HCT116 (cell line): ENCODE results near the gene COL19A1. TPM values are rescaled to one million over a fixed set of nuclear protein-coding genes. Genes with fewer than 3 reads are reported as not detected.

ENCODE experiments used
- ATAC-seq: fragments of 200-7000 bp; cut with Tn5 transposase; 2 replicates; pipeline ENCODE4 v1.9.1; 2020; ENCODE audit warnings: mild to moderate bottlenecking, moderate library complexity
- BruUV-seq: library from RNA; stranded (reverse); fragments of 400-500 nt; replicated peaks from 2 replicates; lab custom pipeline; 2021; lab: Mats Ljungman, UMichigan
- CTCF ChIA-PET: fragments of 300-600 bp; sonication (Branson Sonifier 250); formaldehyde crosslinking; loops from one replicate; lab custom pipeline; 2021; ENCODE audit warnings: antibody characterized with exemption; lab: Charles Lee
- POLR2A ChIA-PET: fragments of 300-600, 350-600 bp; sonication (Branson Sonifier 250); formaldehyde crosslinking; loops from one replicate; lab custom pipeline; 2021; ENCODE audit warnings: antibody characterized with exemption; lab: Charles Lee
- RAD21 ChIA-PET, 2 experiments: fragments of 300-600 bp; sonication (Branson Sonifier 250); formaldehyde crosslinking; loops; one replicate each; lab custom pipeline; 2023; ENCODE audit warnings: low total read pairs in 2 of 2; ENCODE audit not compliant: uncharacterized antibody in 2 of 2, unreplicated experiment in 2 of 2, low non-redundant PET in 1 of 2; lab: Charles Lee
- DNase-seq: peaks from one replicate; pipeline ENCODE4 v3.0.0-alpha.2; 2010; ENCODE audit warnings: low read depth, low spot score
- H2AFZ ChIP-seq: fragments of 200-600 bp; shearing (Covaris generic), sonication (generic); 2 replicates; pipeline ENCODE4 v1.6.1; 2017; ENCODE audit warnings: low read depth, mixed run types, mixed read lengths, antibody characterized with exemption, low read length; ENCODE audit not compliant: poor library complexity, severe bottlenecking
- H3K27ac ChIP-seq: 2 replicates; pipeline ENCODE4 v1.5.1; 2012; ENCODE audit warnings: low read depth, low read length
- H3K27me3 ChIP-seq: fragments of 200-600 bp; sonication (generic); 2 replicates; pipeline ENCODE4 v1.6.1; 2016; ENCODE audit warnings: mixed run types, low read length, mixed read lengths; ENCODE audit not compliant: insufficient read depth
- H3K36me3 ChIP-seq, 2 experiments: fragments of 200-500 bp in 1 of 2; fragments of 200-600 bp in 1 of 2; sonication (Bioruptor generic) in 1 of 2; sonication (generic) in 1 of 2; 2 replicates each; pipeline versions ENCODE4 v1.5.1 to v1.6.1; 2014 to 2016; ENCODE audit warnings: low read length in 2 of 2, inconsistent platforms in 1 of 2, mixed read lengths in 1 of 2, mixed run types in 1 of 2; ENCODE audit not compliant: insufficient read depth in 2 of 2, control insufficient read depth in 1 of 2
- H3K4me1 ChIP-seq, 2 experiments: fragments of 200-600 bp in 1 of 2; sonication (generic) in 1 of 2; 2 replicates each; pipeline versions ENCODE4 v1.5.1 to v1.6.1; 2012 to 2017; ENCODE audit warnings: low read length in 2 of 2, inconsistent platforms in 1 of 2, mild to moderate bottlenecking in 1 of 2, mixed read lengths in 1 of 2, mixed run types in 1 of 2, moderate library complexity in 1 of 2; ENCODE audit not compliant: insufficient read depth in 2 of 2, control insufficient read depth in 1 of 2
- H3K4me2 ChIP-seq: fragments of 200-600 bp; sonication (generic); 2 replicates; pipeline ENCODE4 v1.6.1; 2017; ENCODE audit warnings: mixed run types, low read length, mixed read lengths
- H3K4me3 ChIP-seq, 2 experiments: fragments of 200-600 bp in 1 of 2; sonication (generic) in 1 of 2; replicated peaks in 1 of 2; 2 replicates each; pipeline ENCODE4 v1.5.1; 2011 to 2016; ENCODE audit warnings: low read length in 2 of 2, control low read depth in 1 of 2, low read depth in 1 of 2, mild to moderate bottlenecking in 1 of 2, mixed read lengths in 1 of 2, mixed run types in 1 of 2
- H3K79me2 ChIP-seq: fragments of 200-600 bp; sonication (generic); 2 replicates; pipeline ENCODE4 v1.6.1; 2017; ENCODE audit warnings: mild to moderate bottlenecking, mixed run types, low read length, moderate library complexity, mixed read lengths; ENCODE audit not compliant: insufficient read depth
- H3K9ac ChIP-seq: fragments of 200-600 bp; sonication (generic); 2 replicates; pipeline ENCODE4 v1.6.1; 2016; ENCODE audit warnings: low read length, mixed read lengths
- H3K9me2 ChIP-seq: fragments of 200-600 bp; sonication (generic), shearing (Covaris generic); 2 replicates; pipeline ENCODE4 v1.6.1; 2017; ENCODE audit warnings: mixed run types, mild to moderate bottlenecking, moderate library complexity; ENCODE audit not compliant: insufficient read depth
- H3K9me3 ChIP-seq, 2 experiments: fragments of 200-500 bp in 1 of 2; fragments of 200-600 bp in 1 of 2; sonication (Bioruptor generic) in 1 of 2; sonication (generic) in 1 of 2; 2 replicates each; pipeline ENCODE4 v1.6.1; 2014 to 2017; ENCODE audit warnings: low read length in 2 of 2, mixed read lengths in 2 of 2, inconsistent platforms in 1 of 2, low read depth in 1 of 2, mild to moderate bottlenecking in 1 of 2, mixed run types in 1 of 2, moderate library complexity in 1 of 2; ENCODE audit not compliant: control insufficient read depth in 1 of 2, insufficient read depth in 1 of 2
- H4K20me1 ChIP-seq: fragments of 200-600 bp; sonication (generic), shearing (Covaris generic); 2 replicates; pipeline ENCODE4 v1.6.1; 2017; ENCODE audit warnings: mixed run types, mild to moderate bottlenecking, moderate library complexity; ENCODE audit not compliant: insufficient read depth
- ATF3 ChIP-seq: IDR thresholded peaks from 2 replicates; pipeline ENCODE4 v1.6.1; 2012
- CEBPB ChIP-seq: IDR thresholded peaks from 2 replicates; pipeline ENCODE4 v1.6.1; 2012; ENCODE audit warnings: low read depth
- CTCF ChIP-seq, 3 experiments: fragments of 200-600 bp in 1 of 3; sonication (generic) in 1 of 3; IDR thresholded peaks in 2 of 3; conservative IDR thresholded peaks in 1 of 3; 2 replicates each; pipeline ENCODE4 v1.5.1; 2012 to 2017; ENCODE audit warnings: low read depth in 2 of 3, low read length in 2 of 3, antibody characterized with exemption in 1 of 3, borderline replicate concordance in 1 of 3, control low read depth in 1 of 3, mild to moderate bottlenecking in 1 of 3, mixed read lengths in 1 of 3, mixed run types in 1 of 3, moderate library complexity in 1 of 3; ENCODE audit not compliant: insufficient read depth in 1 of 3
- EZH2 ChIP-seq: fragments of 200-600 bp; sonication (generic); IDR thresholded peaks from 2 replicates; pipeline ENCODE4 v1.6.1; 2017; ENCODE audit warnings: antibody characterized with exemption, mixed run types
- EZH2phosphoT487 ChIP-seq: fragments of 200-600 bp; IDR thresholded peaks from 2 replicates; pipeline ENCODE4 v1.6.1; 2018; ENCODE audit warnings: antibody characterized with exemption, borderline replicate concordance
- FOSL1 ChIP-seq: IDR thresholded peaks from 2 replicates; pipeline ENCODE4 v1.6.1; 2012; ENCODE audit warnings: low read depth
- JUND ChIP-seq: IDR thresholded peaks from 2 replicates; pipeline ENCODE4 v1.6.1; 2012
- POLR2AphosphoS5 ChIP-seq: IDR thresholded peaks from 2 replicates; pipeline ENCODE4 v1.6.1; 2011; ENCODE audit warnings: mild to moderate bottlenecking, low read depth, low read length, moderate library complexity
- REST ChIP-seq: IDR thresholded peaks from 2 replicates; pipeline ENCODE4 v1.6.1; 2012; ENCODE audit warnings: low read depth
- SRF ChIP-seq: IDR thresholded peaks from 2 replicates; pipeline ENCODE4 v1.6.1; 2012; ENCODE audit warnings: low read depth
- ZBTB33 ChIP-seq: IDR thresholded peaks from 2 replicates; pipeline ENCODE4 v1.6.1; 2011; ENCODE audit warnings: mild to moderate bottlenecking, low read length, moderate library complexity; ENCODE audit not compliant: insufficient replicate concordance; ENCODE audit errors: extremely low read depth
- ZFX ChIP-seq: fragments of 450-650 bp; IDR thresholded peaks from 2 replicates; pipeline ENCODE4 v1.6.1; 2017
- ZNF274 ChIP-seq: fragments of 200-500 bp; sonication (Bioruptor generic); IDR thresholded peaks from 2 replicates; pipeline ENCODE4 v1.6.1; 2014; ENCODE audit warnings: mild to moderate bottlenecking, low read depth, low read length, inconsistent platforms
- intact Hi-C: fragments of 100-400 bp; cut with micrococcal nuclease; formaldehyde crosslinking; loops from 2 replicates; pipeline ENCODE4 v1.10.0; 2022
- total RNA-seq: library from RNA; stranded (reverse); gene quantifications from one replicate; pipeline ENCODE4 v1.2.1, GENCODE V29; 2021; ENCODE audit not compliant: unreplicated experiment

Gene COL19A1
- total RNA-seq, 1 experiment from 2014 or later: not detected

GRCh38 chr6:70028926-70029325, 162.6 kb downstream of the COL19A1 start:
- Histone ChIP-seq H2AFZ (no peak overlapping the region), H3K27ac (no peak overlapping the region), H3K79me2 (no peaks in the 10 kb centered on the region), H3K36me3 (no peaks in the 10 kb centered on the region), H3K9me2 (no peaks in the 10 kb centered on the region), H3K9me3 (no peaks in the 10 kb centered on the region), H4K20me1 (no peaks in the 10 kb centered on the region), H3K27me3 (no peaks in the 10 kb centered on the region; the same call in 1 of the 2 replicates), H3K4me3 (no peak overlapping the region), H3K4me1 (no peaks in the 10 kb centered on the region), H3K9ac (no peak overlapping the region), H3K4me2 (no peak overlapping the region)
- RAD21 ChIA-PET: no interaction called here
- CTCF ChIA-PET: no interaction called here
- BruUV-seq: no TSS peak
- intact Hi-C loops: no loop called here
- POLR2A ChIA-PET: no interaction called here
- no peak for ATAC-seq
- no peak for DNase-seq
- TF ChIP-seq EZH2phosphoT487: no peak
- no peak for TF ChIP-seq ZBTB33
- no peak for TF ChIP-seq SRF
- TF ChIP-seq ZFX: no peak
- TF ChIP-seq ZNF274: no peak
- no peak for TF ChIP-seq ATF3
- TF ChIP-seq FOSL1: no peak

GRCh38 chr6:70033781-70034180, 167.4 kb downstream of the COL19A1 start:
- ChIA-PET RAD21 (no interaction called here), POLR2A (no interaction called here), CTCF (no interaction called here)
- peaks cover 5% of the 10 kb centered on the region; the same call in 1 of the 2 replicates for H3K27me3 ChIP-seq
- BruUV-seq: no TSS peak
- no peak overlapping the region for H2AFZ ChIP-seq
- H3K79me2 ChIP-seq: no peaks in the 10 kb centered on the region
- no peak overlapping the region for H3K27ac ChIP-seq
- no peaks in the 10 kb centered on the region for H3K36me3 ChIP-seq
- H3K9ac ChIP-seq: no peak overlapping the region
- ATAC-seq (no peak), DNase-seq (no peak)
- no peaks in the 10 kb centered on the region for H3K4me1 ChIP-seq
- no peaks in the 10 kb centered on the region for H4K20me1 ChIP-seq
- no peak overlapping the region for H3K4me3 ChIP-seq
- H3K9me3 ChIP-seq: no peaks in the 10 kb centered on the region
- intact Hi-C loops: no loop called here
- no peak overlapping the region for H3K4me2 ChIP-seq
- no peaks in the 10 kb centered on the region for H3K9me2 ChIP-seq
- TF ChIP-seq JUND: no peak
- no peak for TF ChIP-seq EZH2
- TF ChIP-seq POLR2AphosphoS5: no peak
- TF ChIP-seq CEBPB: no peak
- no peak for TF ChIP-seq CTCF (IDR thresholded peaks at IDR 0.05 in 2 of 3, conservative IDR thresholded peaks at IDR 0.05 in 1 of 3; ENCODE audit: borderline replicate concordance in 1 of 3, insufficient read depth in 1 of 3, low read depth in 2 of 3, low read length in 2 of 3)
- no peak for TF ChIP-seq ZNF274
- no peak for TF ChIP-seq REST
